Heart left ventricle (tissue), 16 donors: ENCODE results near the gene CTNNA3. TPM values are rescaled to one million over a fixed set of nuclear protein-coding genes. Genes with fewer than 3 reads are reported as not detected.
"Not testable (repeated sequence)": the region's sequence is repeated elsewhere in the genome, so short reads cannot be mapped to it uniquely, and the experiment has no call there.

Experiments used
- ATAC-seq, 4 donors: fragments of 200-7000 bp; cut with Tn5 transposase; one replicate each; pipeline ENCODE4 v1.9.1; 2020 to 2022; ENCODE audit warnings: moderate library complexity in 4 of 4, mild to moderate bottlenecking in 3 of 4, moderate number of reproducible peaks in 1 of 4
- DNase-seq, 5 donors: peaks; one replicate each; pipeline ENCODE4 v3.0.0-alpha.2; 2020
- H3K27ac ChIP-seq, 12 donors: fragments of 200-600 bp; sonication (generic) in 4 of 12; one replicate each; pipeline versions ENCODE4 v1.5.0 to v1.8.0; 2016 to 2022; ENCODE audit warnings: mild to moderate bottlenecking in 2 of 12
- H3K27me3 ChIP-seq, 9 donors: fragments of 200-600 bp; sonication (generic) in 2 of 9; one replicate each; pipeline versions ENCODE4 v1.5.1 to v1.8.0; 2016 to 2022; ENCODE audit warnings: mild to moderate bottlenecking in 3 of 9
- H3K36me3 ChIP-seq, 9 donors: fragments of 200-600 bp; sonication (generic) in 2 of 9; one replicate each; pipeline versions ENCODE4 v1.5.0 to v1.8.0; 2018 to 2022; ENCODE audit warnings: mild to moderate bottlenecking in 2 of 9
- H3K4me1 ChIP-seq, 12 donors: fragments of 200-600 bp; sonication (generic) in 4 of 12; one replicate each; pipeline versions ENCODE4 v1.5.0 to v1.8.0; 2016 to 2022; ENCODE audit warnings: mild to moderate bottlenecking in 3 of 12
- H3K4me3 ChIP-seq, 12 donors: fragments of 200-600 bp; sonication (generic) in 4 of 12; one replicate each; pipeline versions ENCODE4 v1.5.0 to v1.8.0; 2017 to 2022; ENCODE audit warnings: mild to moderate bottlenecking in 9 of 12, moderate library complexity in 4 of 12
- H3K9me3 ChIP-seq, 12 donors: fragments of 200-600 bp; sonication (generic) in 4 of 12; one replicate each; pipeline versions ENCODE4 v1.5.0 to v1.8.0; 2016 to 2022; ENCODE audit warnings: mild to moderate bottlenecking in 1 of 12
- CTCF ChIP-seq, 12 donors: fragments of 200-600 bp; sonication (generic) in 4 of 12; IDR thresholded peaks; one replicate each; pipeline versions ENCODE4 v1.5.0 to v1.8.0; 2018 to 2022; ENCODE audit warnings: antibody characterized with exemption in 12 of 12, mild to moderate bottlenecking in 5 of 12
- POLR2A ChIP-seq, 2 donors: fragments of 450-650 bp; IDR thresholded peaks; one replicate each; pipeline ENCODE4 v1.6.1; 2017; ENCODE audit warnings: antibody characterized with exemption in 2 of 2, mild to moderate bottlenecking in 2 of 2, moderate library complexity in 2 of 2
- WGBS, 4 donors: extraction: QIAGEN DNeasy Blood & Tissue Kit in 2 of 4; methylation state at CpG; one replicate each; pipeline versions ENCODE4 v1.1.5 to v1.1.7; 2013 to 2018; 5-methylcytosine and 5-hydroxymethylcytosine counted together
- intact Hi-C, 10 donors: fragments of 100-400 bp; cut with DNase I; formaldehyde crosslinking; loops; one replicate each; pipeline versions ENCODE4 v1.11.1 to v1.14.2; 2022
- polyA plus RNA-seq, 2 donors: library from polyadenylated mRNA; stranded (reverse); fragments of 200-250 nt; gene quantifications; one replicate each; pipeline ENCODE4 v1.2.3, GENCODE V29; 2013
- total RNA-seq, 9 donors: library from RNA; depleted of rRNA in 2 of 9; stranded (reverse); fragments of >200 nt in 2 of 9; fragmentation: NEBNext Ultra II Directional in 3 of 9; extraction: Animal tissue kit (Norgen Biotek cat#: 25700) in 3 of 9; gene quantifications; one replicate each; pipeline versions ENCODE4 v1.1.0 to v1.2.4, GENCODE V29; 2016 to 2023
- donor health status: ischemic (EF 13 %, LVEDD 7.1; RV severe dilation, severe dysfunction).
- donor health status: healthy with polysubstance abuse.
- donor health status: DM: no; HTN: yes; CAD: no.
- donor health status: DM: no; HTN: no; CAD: no.
- donor health status: ischemic (EF 25% LVEDD 6.9; RV normal size, moderate dysfunction).
- donor health status: ischemic (EF 25% LVEDD 5.7; RV mildly dilated, moderate dysfunction).
- donor health status: healthy.
- donor health status: DM: yes; HTN: yes; CAD: no.
- donor health status: ischemic (EF 35%, LVEDD 5.7; RV mildly dilated, moderate dysfunction).
- donor health status: nonischemic (EF 11% LVEDD 7.7; RV severe dilation, severe dysfunction).
- donor health status: DM: yes; HTN: yes; CAD: no.
- donor health status: PGD.
- donor health status: ischemic (EF 29% LVEDD 5.4; RV normal size, mild dysfunction).
- donor health status: nonischemic (EF 23%, LVEDD 6.1; RV moderate dilation, normal function).

The CTNNA3 gene
- total and polyA plus RNA-seq, 11 donors, result 4.8 to 200 (median 99.0) TPM

GRCh38 chr10:67224553-67224952, 471.4 kb downstream of the CTNNA3 start:
- peak in 3 of 4 donors; percentile 49 to 71 (median 69) for ATAC-seq
- Histone ChIP-seq H3K4me3 (no peak overlapping the region), H3K4me1 (peaks cover 0 to 28% (median 0%) of the 10 kb centered on the region in 12 donors), H3K36me3 (no peaks in the 10 kb centered on the region), H3K27ac (no peak overlapping the region), H3K9me3 (peaks cover 0 to 4% (median 0%) of the 10 kb centered on the region in 12 donors), H3K27me3 (no peaks in the 10 kb centered on the region)
- DNase-seq, result peak in 4 of 5 donors; percentile 18 to 40 (median 33)
- WGBS, 4 donors, result 58 to 68% (median 65%) methylated on average over 5 of the region's 5 CpGs
- TF ChIP-seq CTCF (IDR thresholded peaks at IDR 0.05) (no peak), POLR2A (IDR thresholded peaks at IDR 0.05) (no peak)
- intact Hi-C loops, result no loop called here

GRCh38 chr10:67222934-67223333, 473.1 kb downstream of the CTNNA3 start:
- Histone ChIP-seq H3K36me3 (no peaks in the 10 kb centered on the region), H3K4me3 (no peak overlapping the region), H3K9me3 (no peaks in the 10 kb centered on the region), H3K4me1 (peaks cover 0 to 28% (median 0%) of the 10 kb centered on the region in 12 donors), H3K27me3 (no peaks in the 10 kb centered on the region), H3K27ac (no peak overlapping the region)
- ATAC-seq, result no peak
- no peak for DNase-seq
- no peak for TF ChIP-seq POLR2A (IDR thresholded peaks at IDR 0.05)
- no peak for TF ChIP-seq CTCF (IDR thresholded peaks at IDR 0.05)
- intact Hi-C loops, result no loop called here
- WGBS, 4 donors, result 49 to 67% (median 59%) methylated on average over 3 of the region's 3 CpGs

- TF ChIP-seq POLR2A (IDR thresholded peaks at IDR 0.05) (no peak), CTCF (IDR thresholded peaks at IDR 0.05) (no peak)
- Histone ChIP-seq H3K36me3 (no peaks in the 10 kb centered on the region), H3K4me3 (no peak overlapping the region), H3K27ac (peak overlapping the region in 6 of 12 donors; percentile 18 to 57 (median 40)), H3K4me1 (peaks cover 0 to 28% (median 0%) of the 10 kb centered on the region in 12 donors), H3K9me3 (no peaks in the 10 kb centered on the region), H3K27me3 (no peaks in the 10 kb centered on the region)
- intact Hi-C loops, result no loop called here
- WGBS, 4 donors, result 41 to 50% (median 44%) methylated on average over 4 of the region's 4 CpGs
- ATAC-seq (peak; percentile 35 to 66 (median 52)), DNase-seq (no peak)
Measured at GRCh38 chr10:67221939-67222494, 474.0 kb downstream of the CTNNA3 start.

GRCh38 chr10:67211680-67212079, 484.3 kb downstream of the CTNNA3 start:
- ATAC-seq, result peak; percentile 34 to 51 (median 41)
- H3K27ac ChIP-seq, result no peak overlapping the region

GRCh38 chr10:67207923-67208322, 488.1 kb downstream of the CTNNA3 start:
- H3K4me1 ChIP-seq, intact Hi-C loops, ATAC-seq, DNase-seq, H3K36me3 ChIP-seq, H3K4me3 ChIP-seq, H3K9me3 ChIP-seq, H3K27ac ChIP-seq, H3K27me3 ChIP-seq: not testable (repeated sequence)
- WGBS, 4 donors, result 84 to 87% (median 86%) methylated on average over 6 of the region's 6 CpGs

More at GRCh38 chr10:67211680-67212079, 484.3 kb downstream of the CTNNA3 start:
- H3K4me3 ChIP-seq, result no peak overlapping the region
- no peaks in the 10 kb centered on the region for H3K27me3 ChIP-seq
- intact Hi-C loops, result no loop called here
- no peak for DNase-seq
- WGBS, 4 donors, result 60 to 86% (median 80%) methylated on average over 1 of the region's 1 CpG
- H3K9me3 ChIP-seq, result no peaks in the 10 kb centered on the region
- TF ChIP-seq CTCF (IDR thresholded peaks at IDR 0.05) (no peak), POLR2A (IDR thresholded peaks at IDR 0.05) (no peak)
- peaks cover 0 to 6% (median 0%) of the 10 kb centered on the region in 12 donors for H3K4me1 ChIP-seq
- no peaks in the 10 kb centered on the region for H3K36me3 ChIP-seq
